ENCODE results near the gene NAV2.

Gene NAV2

GRCh38 chr11:19737575-19737974, 24.9 kb downstream of the NAV2 start:
- TF ChIP-seq CTCF (IDR thresholded peaks at IDR 0.05; ENCODE audit: low read depth, low read length) = no peak
- no peak for DNase-seq (ENCODE audit: extremely low read depth, low read depth)

GRCh38 chr11:19738124-19738523, 25.5 kb downstream of the NAV2 start:
- no peak for TF ChIP-seq CTCF (IDR thresholded peaks at IDR 0.05; ENCODE audit: low read depth, low read length)
- no peak for DNase-seq (ENCODE audit: extremely low read depth, low read depth)

- TF ChIP-seq CTCF (IDR thresholded peaks at IDR 0.05; ENCODE audit: low read depth, low read length) = peak; percentile 35
- DNase-seq (ENCODE audit: extremely low read depth, low read depth) = no peak
Observed at GRCh38 chr11:19739872-19740271, 27.2 kb downstream of the NAV2 start.

GRCh38 chr11:19740586-19740985, 27.9 kb downstream of the NAV2 start:
- no peak for TF ChIP-seq CTCF (IDR thresholded peaks at IDR 0.05; ENCODE audit: low read depth, low read length)
- no peak for DNase-seq (ENCODE audit: extremely low read depth, low read depth)

- TF ChIP-seq CTCF (IDR thresholded peaks at IDR 0.05; ENCODE audit: low read depth, low read length) = peak; percentile 85
- peak; percentile 56 for DNase-seq (ENCODE audit: extremely low read depth, low read depth)
Observed at GRCh38 chr11:19742588-19743292, 30.1 kb downstream of the NAV2 start.

- no peak for TF ChIP-seq CTCF (IDR thresholded peaks at IDR 0.05; ENCODE audit: low read depth, low read length)
- no peak for DNase-seq (ENCODE audit: extremely low read depth, low read depth)
Observed at GRCh38 chr11:19743622-19744021, 31.0 kb downstream of the NAV2 start.

GRCh38 chr11:19744130-19744529, 31.5 kb downstream of the NAV2 start:
- DNase-seq (ENCODE audit: extremely low read depth, low read depth) = no peak

More at GRCh38 chr11:19744130-19744529, 31.5 kb downstream of the NAV2 start:
- no peak for TF ChIP-seq CTCF (IDR thresholded peaks at IDR 0.05; ENCODE audit: low read depth, low read length)

Data from AG09319 (cell line).